AG10803 (cell line): ENCODE results near the gene CBFB.
"Not testable (repeated sequence)": the region's sequence is repeated elsewhere in the genome, so short reads cannot be mapped to it uniquely, and the experiment has no call there.

Experiments
- DNase-seq: peaks from one replicate; pipeline ENCODE4 v3.0.0; 2010; ENCODE audit warnings: low read depth
- H3K4me3 ChIP-seq: 2 replicates; pipeline ENCODE4 v1.5.1; 2011; ENCODE audit warnings: mild to moderate bottlenecking, low read length, control low read depth
- TF ChIP-seq, protein P1 (sequence below): conservative IDR thresholded peaks from 2 replicates; pipeline ENCODE4 v1.5.1; 2011; ENCODE audit warnings: mild to moderate bottlenecking, low read length, control low read depth, inconsistent platforms

CBFB gene

DNA sequence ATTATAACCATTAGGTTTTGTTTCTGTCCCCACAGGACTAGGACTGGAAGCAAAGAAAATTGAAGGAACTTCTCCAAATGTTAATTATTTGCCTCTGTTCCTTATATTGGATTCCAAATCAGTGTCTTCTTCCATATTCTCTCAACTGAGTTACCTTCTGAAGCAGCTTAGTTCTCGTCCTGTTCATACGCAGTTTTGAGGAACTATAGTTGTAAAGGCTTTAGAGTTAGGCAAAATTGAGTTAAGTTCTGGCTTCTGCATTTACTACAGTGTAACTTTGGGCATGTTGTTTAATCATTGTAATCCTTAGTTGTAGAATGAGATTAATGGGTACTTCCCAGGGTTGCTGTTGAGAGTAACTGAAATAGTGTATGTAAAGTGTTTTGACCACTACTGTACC, 11.2 kb downstream of the CBFB start:
- no peak for DNase-seq
- H3K4me3 ChIP-seq, result no peak overlapping the region
- TF ChIP-seq, protein P1, sequence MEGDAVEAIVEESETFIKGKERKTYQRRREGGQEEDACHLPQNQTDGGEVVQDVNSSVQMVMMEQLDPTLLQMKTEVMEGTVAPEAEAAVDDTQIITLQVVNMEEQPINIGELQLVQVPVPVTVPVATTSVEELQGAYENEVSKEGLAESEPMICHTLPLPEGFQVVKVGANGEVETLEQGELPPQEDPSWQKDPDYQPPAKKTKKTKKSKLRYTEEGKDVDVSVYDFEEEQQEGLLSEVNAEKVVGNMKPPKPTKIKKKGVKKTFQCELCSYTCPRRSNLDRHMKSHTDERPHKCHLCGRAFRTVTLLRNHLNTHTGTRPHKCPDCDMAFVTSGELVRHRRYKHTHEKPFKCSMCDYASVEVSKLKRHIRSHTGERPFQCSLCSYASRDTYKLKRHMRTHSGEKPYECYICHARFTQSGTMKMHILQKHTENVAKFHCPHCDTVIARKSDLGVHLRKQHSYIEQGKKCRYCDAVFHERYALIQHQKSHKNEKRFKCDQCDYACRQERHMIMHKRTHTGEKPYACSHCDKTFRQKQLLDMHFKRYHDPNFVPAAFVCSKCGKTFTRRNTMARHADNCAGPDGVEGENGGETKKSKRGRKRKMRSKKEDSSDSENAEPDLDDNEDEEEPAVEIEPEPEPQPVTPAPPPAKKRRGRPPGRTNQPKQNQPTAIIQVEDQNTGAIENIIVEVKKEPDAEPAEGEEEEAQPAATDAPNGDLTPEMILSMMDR, result no peak

DNA sequence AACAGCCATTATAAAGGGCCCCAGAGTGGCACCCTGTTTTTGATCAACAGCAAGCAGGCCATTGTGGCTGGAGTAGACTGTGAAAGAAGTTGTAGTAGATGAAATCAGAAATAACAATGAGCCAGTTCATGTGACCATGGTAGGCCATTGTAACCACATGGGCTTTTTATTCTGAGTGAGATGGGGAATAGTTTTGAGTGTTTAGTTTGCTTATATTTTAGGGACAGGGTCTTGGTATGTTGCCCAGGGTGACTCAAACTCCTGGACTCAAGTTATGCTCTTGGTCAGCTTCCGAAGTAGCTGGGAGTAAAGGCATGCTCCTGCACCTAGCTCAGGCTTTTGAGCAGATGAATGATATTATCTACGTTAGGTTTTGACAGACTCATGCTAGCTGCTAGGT, 12.0 kb downstream of the CBFB start:
- no peak overlapping the region for H3K4me3 ChIP-seq
- peak; percentile 30 for DNase-seq
- TF ChIP-seq, protein P1, result no peak

DNA sequence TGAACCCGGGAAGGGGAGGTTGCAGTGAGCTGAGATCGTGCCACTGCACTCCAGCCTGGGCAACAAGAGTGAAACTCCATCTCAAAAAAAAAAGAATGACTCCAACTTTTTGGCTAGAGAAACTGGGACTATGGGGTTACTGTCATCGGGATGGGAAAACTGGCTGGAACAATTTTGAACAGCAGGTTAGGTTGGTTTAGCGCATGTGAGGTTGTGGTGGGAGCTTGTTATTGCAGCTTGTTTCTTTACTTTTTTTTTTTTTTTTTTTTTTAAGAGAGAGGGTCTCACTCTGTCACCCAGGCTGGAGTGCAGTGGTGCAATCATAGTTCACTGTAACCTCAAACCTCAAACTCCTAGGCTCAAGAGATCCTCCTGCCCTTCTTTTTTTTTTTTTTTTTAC, 12.6 kb downstream of the CBFB start:
- not testable (repeated sequence) for H3K4me3 ChIP-seq, DNase-seq

DNA sequence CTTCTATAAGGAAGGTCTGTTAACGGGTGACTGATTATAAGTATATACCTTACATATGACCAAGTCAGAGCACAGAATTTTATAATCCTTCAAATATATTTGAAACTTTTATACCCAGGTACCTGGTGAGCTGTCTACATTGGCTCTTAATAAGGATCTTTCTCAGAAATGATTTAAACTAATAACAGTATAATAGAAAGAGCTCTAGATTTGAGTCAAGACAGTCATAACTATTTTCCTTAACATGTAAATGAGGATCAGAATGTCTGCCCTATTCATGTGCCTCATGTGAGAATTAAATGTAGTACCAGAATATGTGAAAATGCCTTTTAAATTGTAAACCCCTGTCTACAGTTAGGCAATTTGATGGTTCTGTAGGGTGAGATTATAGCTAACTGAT, 14.5 kb downstream of the CBFB start:
- TF ChIP-seq, protein P1, result no peak
- no peak for DNase-seq
- H3K4me3 ChIP-seq, result no peak overlapping the region

DNA sequence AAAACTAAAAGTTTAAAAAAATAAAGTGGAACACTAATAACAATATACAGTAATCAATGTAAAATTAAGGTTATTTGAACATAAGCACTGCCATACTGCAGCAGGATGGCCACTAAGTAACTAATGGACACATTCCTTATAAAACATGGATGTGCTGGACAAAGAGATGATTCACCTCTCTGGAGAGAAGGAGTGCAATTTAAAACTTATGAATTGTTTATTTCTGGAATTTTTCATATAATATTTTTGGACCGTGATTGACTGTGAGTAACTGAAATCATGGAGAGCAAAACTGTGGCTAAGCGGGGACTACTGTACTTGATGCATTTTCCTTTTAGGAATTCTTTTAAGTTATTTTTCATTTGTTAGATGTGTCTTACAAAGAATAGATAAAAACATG, 21.8 kb downstream of the CBFB start:
- no peak for DNase-seq
- H3K4me3 ChIP-seq, result no peak overlapping the region
- TF ChIP-seq, protein P1, result no peak

DNA sequence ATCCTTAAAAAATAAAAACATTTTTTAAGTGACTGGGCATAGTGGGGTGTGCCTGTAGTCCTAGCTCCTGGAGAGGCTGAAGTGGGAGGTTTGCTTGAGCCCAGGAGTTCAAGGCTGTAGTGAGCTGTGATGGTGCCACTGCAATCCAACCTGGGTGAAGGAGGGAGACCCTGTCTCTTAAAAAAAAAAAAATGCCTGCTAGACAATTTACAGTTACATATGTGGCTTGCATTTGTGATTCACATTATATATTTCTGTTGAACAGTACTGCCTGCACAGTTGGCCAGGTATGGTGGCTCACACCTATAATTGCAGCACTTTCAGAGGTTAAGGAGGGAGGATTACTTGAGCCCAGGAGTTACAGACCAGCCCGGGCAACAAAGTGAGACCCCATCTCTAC, 23.4 kb downstream of the CBFB start:
- no peak for DNase-seq
- TF ChIP-seq, protein P1, result no peak
- H3K4me3 ChIP-seq, result no peak overlapping the region

DNA sequence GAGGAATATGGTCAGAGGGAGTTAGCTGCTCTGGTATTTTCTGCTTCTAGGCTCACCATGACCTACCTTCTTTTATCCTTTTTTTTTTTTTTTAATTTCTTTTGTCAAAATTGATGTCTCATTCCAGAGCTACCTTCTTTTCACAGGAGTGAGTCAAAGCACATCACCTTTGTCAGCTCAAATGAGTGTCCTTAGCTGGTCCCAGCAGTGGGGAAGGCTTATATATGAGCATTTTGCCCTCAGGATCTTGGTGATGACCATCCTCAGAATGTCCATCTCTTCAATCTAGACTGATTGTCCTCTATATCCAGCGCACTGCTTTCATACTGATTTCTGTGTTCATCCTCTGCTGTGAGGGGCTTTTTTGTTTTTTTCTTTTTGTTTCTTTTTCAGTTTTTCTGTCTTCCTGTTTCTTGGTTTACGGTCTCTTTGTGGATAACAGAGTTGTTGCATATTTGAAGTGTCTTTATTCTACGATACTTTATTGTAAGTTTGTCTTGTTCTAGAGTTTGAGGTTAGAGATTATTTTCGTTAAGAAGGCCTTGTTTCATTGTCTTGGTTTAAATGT, 24.9 kb downstream of the CBFB start:
- H3K4me3 ChIP-seq, result no peak overlapping the region
- DNase-seq, result no peak
- TF ChIP-seq, protein P1, result no peak

DNA sequence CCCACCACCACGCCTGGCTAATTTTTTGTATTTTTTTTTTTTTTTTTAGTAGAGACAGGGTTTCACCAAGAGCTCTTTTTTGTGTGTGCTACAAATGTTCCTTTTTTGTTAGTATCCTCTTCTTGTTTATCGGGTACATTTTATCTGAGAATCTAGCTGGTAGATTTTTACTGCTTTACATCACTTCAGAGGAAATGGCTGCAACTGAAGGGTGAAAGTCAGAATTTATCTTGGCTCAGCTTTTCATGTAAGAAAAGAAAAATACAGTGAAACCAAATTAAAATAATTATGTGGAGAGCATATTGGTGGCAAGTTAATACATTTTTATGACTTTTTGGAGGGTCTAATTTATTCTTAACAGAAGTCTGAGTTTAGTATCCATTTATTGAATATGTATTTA, 26.0 kb downstream of the CBFB start:
- TF ChIP-seq, protein P1, result no peak
- no peak overlapping the region for H3K4me3 ChIP-seq
- no peak for DNase-seq
